ENCODE measurements around the gene SMIM8. TPM values are rescaled to one million over a fixed set of nuclear protein-coding genes. Genes with fewer than 3 reads are reported as not detected.

Gene SMIM8
- total RNA-seq, 1 donor from 2014 or later, result 13.5 TPM

- Mint-ChIP-seq H3K9me3 (no peaks in the 10 kb centered on the region), H3K36me3 (ENCODE audit: low read depth) (peaks cover 3% of the 10 kb centered on the region), H3K4me1 (no peaks in the 10 kb centered on the region), H3K27me3 (ENCODE audit: low read depth) (no peaks in the 10 kb centered on the region), H3K27ac (ENCODE audit: unreplicated experiment) (no peak within 1 kb of the TSS), H3K4me3 (no peak within 1 kb of the TSS)
- TF ChIP-seq CTCF (conservative IDR thresholded peaks at IDR 0.05), result no peak
- no peak for DNase-seq (ENCODE audit: low read depth, low spot score)
These were observed 22.3 kb downstream of the SMIM8 start, which contains the start of gene C6orf163 for GRCh38 chr6:87344731-87345130. Gene C6orf163 (plus strand): TSS chr6:87344813. CDS start chr6:87345100, 287 bp downstream.

- no peaks in the 10 kb centered on the region for H3K27me3 Mint-ChIP-seq (ENCODE audit: low read depth)
- H3K36me3 Mint-ChIP-seq (ENCODE audit: low read depth), result peaks cover 3% of the 10 kb centered on the region
- no peak overlapping the region for H3K27ac Mint-ChIP-seq (ENCODE audit: unreplicated experiment)
- no peak for DNase-seq (ENCODE audit: low read depth, low spot score)
- H3K4me1 Mint-ChIP-seq, result no peaks in the 10 kb centered on the region
- no peak overlapping the region for H3K4me3 Mint-ChIP-seq
- TF ChIP-seq CTCF (conservative IDR thresholded peaks at IDR 0.05), result no peak
- H3K9me3 Mint-ChIP-seq, result no peaks in the 10 kb centered on the region
These were observed 24.3 kb downstream of the SMIM8 start for GRCh38 chr6:87346700-87347099.

- H3K36me3 Mint-ChIP-seq (ENCODE audit: low read depth), result no peaks in the 10 kb centered on the region
- H3K4me3 Mint-ChIP-seq, result no peak overlapping the region
- no peak for TF ChIP-seq CTCF (conservative IDR thresholded peaks at IDR 0.05)
- H3K27ac Mint-ChIP-seq (ENCODE audit: unreplicated experiment), result no peak overlapping the region
- H3K9me3 Mint-ChIP-seq, result no peaks in the 10 kb centered on the region
- no peak for DNase-seq (ENCODE audit: low read depth, low spot score)
- no peaks in the 10 kb centered on the region for H3K27me3 Mint-ChIP-seq (ENCODE audit: low read depth)
- H3K4me1 Mint-ChIP-seq, result no peaks in the 10 kb centered on the region
These were observed 27.5 kb downstream of the SMIM8 start for GRCh38 chr6:87349896-87350295.

GRCh38 chr6:87350516-87350915 lies 28.1 kb downstream of the SMIM8 start:
- no peak for TF ChIP-seq CTCF (conservative IDR thresholded peaks at IDR 0.05)
- H3K9me3 Mint-ChIP-seq, result no peaks in the 10 kb centered on the region
- DNase-seq (ENCODE audit: low read depth, low spot score), result no peak
- H3K4me1 Mint-ChIP-seq, result no peaks in the 10 kb centered on the region
- H3K4me3 Mint-ChIP-seq, result no peak overlapping the region
- no peak overlapping the region for H3K27ac Mint-ChIP-seq (ENCODE audit: unreplicated experiment)
- H3K36me3 Mint-ChIP-seq (ENCODE audit: low read depth), result no peaks in the 10 kb centered on the region
- no peaks in the 10 kb centered on the region for H3K27me3 Mint-ChIP-seq (ENCODE audit: low read depth)

DNA sequence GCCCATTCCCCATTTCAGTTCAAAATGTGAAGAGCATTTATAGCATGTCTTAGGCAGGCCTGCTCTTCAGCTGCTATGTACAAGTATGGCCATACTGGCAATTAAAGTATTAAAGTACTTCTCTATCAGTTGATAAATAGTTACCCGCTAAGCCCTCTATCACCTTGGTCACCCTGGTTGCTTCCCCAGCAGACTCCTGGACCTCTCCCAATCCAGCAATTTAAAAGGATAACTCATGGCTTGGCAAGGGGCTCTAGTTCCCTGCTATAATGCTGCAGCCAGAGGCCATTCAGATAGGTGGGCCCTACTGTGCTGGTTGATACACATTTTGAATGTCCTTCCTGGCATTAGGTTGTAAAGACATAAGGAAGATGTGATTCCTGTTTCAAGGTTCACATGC lies 29.2 kb downstream of the SMIM8 start:
- no peak for TF ChIP-seq CTCF (conservative IDR thresholded peaks at IDR 0.05)
- H3K36me3 Mint-ChIP-seq (ENCODE audit: low read depth), result no peaks in the 10 kb centered on the region
- H3K27me3 Mint-ChIP-seq (ENCODE audit: low read depth), result no peaks in the 10 kb centered on the region
- H3K4me1 Mint-ChIP-seq, result no peaks in the 10 kb centered on the region
- H3K4me3 Mint-ChIP-seq, result no peak overlapping the region
- H3K27ac Mint-ChIP-seq (ENCODE audit: unreplicated experiment), result no peak overlapping the region
- no peak for DNase-seq (ENCODE audit: low read depth, low spot score)
- H3K9me3 Mint-ChIP-seq, result no peaks in the 10 kb centered on the region

GRCh38 chr6:87356181-87356580 lies 33.8 kb downstream of the SMIM8 start:
- DNase-seq (ENCODE audit: low read depth, low spot score), result no peak
- no peak overlapping the region for H3K4me3 Mint-ChIP-seq
- H3K27me3 Mint-ChIP-seq (ENCODE audit: low read depth), result no peaks in the 10 kb centered on the region
- H3K27ac Mint-ChIP-seq (ENCODE audit: unreplicated experiment), result no peak overlapping the region
- H3K36me3 Mint-ChIP-seq (ENCODE audit: low read depth), result peaks cover 3% of the 10 kb centered on the region
- H3K4me1 Mint-ChIP-seq, result no peaks in the 10 kb centered on the region
- H3K9me3 Mint-ChIP-seq, result no peaks in the 10 kb centered on the region
- TF ChIP-seq CTCF (conservative IDR thresholded peaks at IDR 0.05), result no peak

All from neural crest cell (in vitro differentiated cells).